ENCODE data around the gene KDM8. TPM values are rescaled to one million over a fixed set of nuclear protein-coding genes. Genes with fewer than 3 reads are reported as not detected.

Gene KDM8
- total RNA-seq, 1 experiment from 2014 or later: 5.3 TPM

DNA sequence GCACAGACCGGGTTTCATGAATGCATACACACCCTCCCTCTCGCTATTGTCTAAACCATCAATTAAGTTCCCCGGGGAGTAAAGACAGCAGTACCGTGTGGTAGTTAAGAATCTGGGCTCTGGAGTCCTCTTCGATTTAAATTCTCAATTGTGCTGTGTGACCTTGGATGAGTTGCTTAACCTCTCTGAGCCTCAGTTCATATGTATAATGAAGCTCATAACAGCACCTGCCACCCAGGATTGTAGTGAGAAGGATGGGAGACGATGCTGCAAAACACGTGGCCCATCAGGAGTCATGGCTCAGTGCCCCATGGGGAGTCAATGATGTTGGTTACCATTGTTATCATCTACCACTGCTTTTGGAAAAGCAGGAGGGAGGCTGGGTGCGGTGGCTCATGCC, 34.5 kb upstream of the KDM8 start:
- intact Hi-C loops (cut with micrococcal nuclease): no loop called here
- H3K36me3 ChIP-seq (ENCODE audit: control insufficient read depth in 1 of 2, insufficient read depth in 2 of 2, low read length in 2 of 2): no peaks in the 10 kb centered on the region
- DNase-seq (ENCODE audit: low read depth, low spot score): no peak
- peaks cover 0 to 4% of the 10 kb centered on the region in 2 experiments; a peak in 1 of 4 replicates for H3K4me1 ChIP-seq (ENCODE audit: control insufficient read depth in 1 of 2, insufficient read depth in 2 of 2, low read length in 2 of 2)
- H3K9me3 ChIP-seq (ENCODE audit: control insufficient read depth in 1 of 2, insufficient read depth in 1 of 2, low read depth in 1 of 2, low read length in 2 of 2): peaks cover 0 to 7% of the 10 kb centered on the region in 2 experiments; a peak in 2 of 4 replicates
- H3K9ac ChIP-seq (ENCODE audit: low read length): no peak overlapping the region
- no peaks in the 10 kb centered on the region for H3K79me2 ChIP-seq (ENCODE audit: insufficient read depth, low read length)
- H2AFZ ChIP-seq (ENCODE audit: low read depth, low read length, poor library complexity, severe bottlenecking): no peak overlapping the region
- no peaks in the 10 kb centered on the region for H3K27me3 ChIP-seq (ENCODE audit: insufficient read depth, low read length)
- no peak for ATAC-seq
- no TSS peak for BruUV-seq (replicated peaks)
- H3K27ac ChIP-seq (ENCODE audit: low read depth, low read length): no peak overlapping the region
- H3K4me2 ChIP-seq (ENCODE audit: low read length): no peak overlapping the region
- CTCF ChIA-PET: interaction anchor here (1.1 kb wide), 1 partner anchor 9 kb away, joined by 4 read pairs; no protein-coding TSS in a partner anchor
- no peaks in the 10 kb centered on the region for H3K9me2 ChIP-seq (ENCODE audit: insufficient read depth)
- H3K4me3 ChIP-seq (replicated peaks in 1 of 2; ENCODE audit: low read depth in 1 of 2, low read length in 2 of 2): no peak overlapping the region
- no peak for TF ChIP-seq TCF7L2 (IDR thresholded peaks at IDR 0.05; ENCODE audit: borderline replicate concordance, extremely low read depth, insufficient read depth, insufficient read length)
- no peak for TF ChIP-seq JUND (IDR thresholded peaks at IDR 0.05)
- TF ChIP-seq RAD21 (IDR thresholded peaks at IDR 0.05; ENCODE audit: low read depth): no peak
- no peak for TF ChIP-seq YY1 (IDR thresholded peaks at IDR 0.05; ENCODE audit: extremely low read depth, insufficient replicate concordance, low read depth, low read length)
- TF ChIP-seq EZH2 (IDR thresholded peaks at IDR 0.05): no peak
- TF ChIP-seq EZH2phosphoT487 (IDR thresholded peaks at IDR 0.05; ENCODE audit: borderline replicate concordance): no peak
- TF ChIP-seq SRF (IDR thresholded peaks at IDR 0.05; ENCODE audit: low read depth): no peak
- no peak for TF ChIP-seq CEBPB (IDR thresholded peaks at IDR 0.05; ENCODE audit: low read depth)
- no peak for TF ChIP-seq POLR2A (IDR thresholded peaks at IDR 0.05; ENCODE audit: borderline replicate concordance, extremely low read depth, insufficient read depth, insufficient read length)
- no peak for TF ChIP-seq POLR2AphosphoS5 (IDR thresholded peaks at IDR 0.05; ENCODE audit: low read depth, low read length)
- TF ChIP-seq ZFX (IDR thresholded peaks at IDR 0.05): no peak
- TF ChIP-seq, protein P1, sequence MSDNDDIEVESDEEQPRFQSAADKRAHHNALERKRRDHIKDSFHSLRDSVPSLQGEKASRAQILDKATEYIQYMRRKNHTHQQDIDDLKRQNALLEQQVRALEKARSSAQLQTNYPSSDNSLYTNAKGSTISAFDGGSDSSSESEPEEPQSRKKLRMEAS (IDR thresholded peaks at IDR 0.05): no peak
- TF ChIP-seq SIN3A (IDR thresholded peaks at IDR 0.05; ENCODE audit: low read depth): no peak
- TF ChIP-seq CBX3 (IDR thresholded peaks at IDR 0.05; ENCODE audit: low read depth): no peak
- TF ChIP-seq, protein P2, sequence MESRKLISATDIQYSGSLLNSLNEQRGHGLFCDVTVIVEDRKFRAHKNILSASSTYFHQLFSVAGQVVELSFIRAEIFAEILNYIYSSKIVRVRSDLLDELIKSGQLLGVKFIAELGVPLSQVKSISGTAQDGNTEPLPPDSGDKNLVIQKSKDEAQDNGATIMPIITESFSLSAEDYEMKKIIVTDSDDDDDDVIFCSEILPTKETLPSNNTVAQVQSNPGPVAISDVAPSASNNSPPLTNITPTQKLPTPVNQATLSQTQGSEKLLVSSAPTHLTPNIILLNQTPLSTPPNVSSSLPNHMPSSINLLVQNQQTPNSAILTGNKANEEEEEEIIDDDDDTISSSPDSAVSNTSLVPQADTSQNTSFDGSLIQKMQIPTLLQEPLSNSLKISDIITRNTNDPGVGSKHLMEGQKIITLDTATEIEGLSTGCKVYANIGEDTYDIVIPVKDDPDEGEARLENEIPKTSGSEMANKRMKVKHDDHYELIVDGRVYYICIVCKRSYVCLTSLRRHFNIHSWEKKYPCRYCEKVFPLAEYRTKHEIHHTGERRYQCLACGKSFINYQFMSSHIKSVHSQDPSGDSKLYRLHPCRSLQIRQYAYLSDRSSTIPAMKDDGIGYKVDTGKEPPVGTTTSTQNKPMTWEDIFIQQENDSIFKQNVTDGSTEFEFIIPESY (IDR thresholded peaks at IDR 0.05; ENCODE audit: extremely low read depth, insufficient replicate concordance, low read length): no peak
- TF ChIP-seq ELF1 (IDR thresholded peaks at IDR 0.05; ENCODE audit: borderline replicate concordance, low read depth): no peak
- POLR2A ChIA-PET: interaction anchor here (1.3 kb wide), 1 partner anchor 35 kb away, joined by 3 read pairs; the partner anchor contains the start of gene KDM8
- RAD21 ChIA-PET (ENCODE audit: low non-redundant PET in 1 of 2, low total read pairs in 2 of 2, uncharacterized antibody in 2 of 2, unreplicated experiment in 2 of 2): no interaction called here
- H4K20me1 ChIP-seq (ENCODE audit: insufficient read depth): no peaks in the 10 kb centered on the region

All from HCT116 (cell line).